Occipital lobe (tissue), 2 donors: ENCODE measurements around the gene OSBPL10. TPM values are rescaled to one million over a fixed set of nuclear protein-coding genes. Genes with fewer than 3 reads are reported as not detected.
"Not testable (repeated sequence)": the region's sequence is repeated elsewhere in the genome, so short reads cannot be mapped to it uniquely, and the experiment has no call there.

ENCODE experiments used
- DNase-seq: peaks from one replicate; lab custom pipeline; 2025; lab: John Stamatoyannopoulos, UW
- total RNA-seq: library from RNA; depleted of rRNA; stranded (reverse); fragments of >200 nt; gene quantifications from one replicate; pipeline ENCODE4 v1.2.3, GENCODE V29; 2014

The OSBPL10 gene
- total RNA-seq, 1 donor from 2014 or later: 14.0 TPM

DNA sequence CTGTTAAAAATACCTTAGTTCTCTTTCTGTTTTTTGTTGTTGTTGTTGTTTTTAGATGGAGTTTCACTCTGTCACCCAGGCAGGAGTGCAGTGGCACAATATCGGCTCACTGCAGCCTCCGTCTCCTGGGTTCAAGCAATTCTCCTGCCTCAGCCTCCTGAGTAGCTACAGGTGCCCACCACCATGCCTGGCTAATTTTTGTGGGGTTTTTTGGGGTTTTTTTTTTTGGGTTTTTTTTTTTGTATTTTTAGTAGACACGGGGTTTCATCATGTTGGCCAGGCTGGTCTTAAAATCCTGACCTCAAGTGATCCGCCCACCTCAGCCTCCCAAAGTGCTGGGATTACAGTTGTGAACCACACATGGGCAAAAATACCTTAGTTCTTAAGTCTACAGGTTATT is 120.4 kb downstream of the OSBPL10 start:
- DNase-seq: not testable (repeated sequence)

- DNase-seq: no peak
These were observed 121.8 kb downstream of the OSBPL10 start for GRCh38 chr3:31859245-31859644.

DNA sequence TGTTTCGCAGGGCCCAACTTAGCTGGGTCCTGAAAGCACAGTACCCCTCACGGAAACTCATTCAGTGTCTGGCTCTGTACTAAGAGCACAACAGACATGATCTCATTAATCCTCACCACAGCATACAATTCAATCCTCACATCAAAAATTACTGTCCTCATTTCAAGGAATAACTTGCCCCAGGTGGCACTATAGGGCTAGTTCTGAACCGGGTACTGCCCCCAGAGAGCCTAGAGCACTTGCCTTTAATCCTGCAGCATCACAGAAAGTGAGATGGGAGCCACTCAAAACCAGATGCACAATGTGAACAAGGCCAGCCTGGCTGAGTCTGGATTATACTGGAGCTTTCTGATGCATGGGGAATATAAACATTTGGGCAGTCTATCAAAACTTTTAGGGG is 122.6 kb downstream of the OSBPL10 start:
- no peak for DNase-seq

DNA sequence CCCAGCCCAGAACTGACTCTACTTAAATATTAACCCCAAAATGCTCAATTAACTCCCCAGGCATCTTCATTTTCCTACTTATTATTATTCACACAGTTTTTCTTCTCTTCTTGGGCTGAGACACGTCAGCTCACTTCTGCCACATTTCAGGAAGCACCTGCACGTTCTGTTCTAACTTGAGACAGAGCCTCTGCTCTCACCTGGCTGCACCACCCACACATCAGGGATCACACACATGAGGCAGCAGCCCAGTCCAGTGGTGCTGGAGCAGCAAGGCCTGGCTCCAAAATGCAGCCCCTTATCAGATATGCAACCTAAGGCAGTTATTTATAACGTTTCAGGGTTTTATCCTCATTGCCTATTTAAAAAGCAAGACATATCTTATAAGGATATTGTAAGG is 127.5 kb downstream of the OSBPL10 start:
- DNase-seq: no peak

- DNase-seq: no peak
These were observed 129.8 kb downstream of the OSBPL10 start for GRCh38 chr3:31851278-31851677.

DNA sequence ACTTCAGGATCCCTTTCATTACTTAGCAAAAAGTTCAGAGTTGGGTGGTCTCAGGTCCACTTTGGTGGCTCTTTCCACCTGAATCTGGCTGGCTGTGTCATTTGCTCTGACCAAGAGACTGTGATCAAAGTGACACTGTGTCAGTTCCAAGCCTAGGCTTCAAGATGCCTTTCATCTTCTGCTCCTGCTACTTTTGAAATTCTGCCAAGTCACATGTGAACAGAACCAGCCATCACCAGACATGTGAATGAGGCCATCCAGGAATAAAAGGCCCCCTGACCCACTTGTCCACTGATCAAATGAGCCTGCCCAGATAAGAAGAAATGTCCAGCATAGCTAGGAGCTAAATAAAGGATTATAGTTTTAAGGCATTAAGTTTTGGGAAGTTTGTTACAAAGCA is 132.2 kb downstream of the OSBPL10 start:
- DNase-seq: no peak

DNA sequence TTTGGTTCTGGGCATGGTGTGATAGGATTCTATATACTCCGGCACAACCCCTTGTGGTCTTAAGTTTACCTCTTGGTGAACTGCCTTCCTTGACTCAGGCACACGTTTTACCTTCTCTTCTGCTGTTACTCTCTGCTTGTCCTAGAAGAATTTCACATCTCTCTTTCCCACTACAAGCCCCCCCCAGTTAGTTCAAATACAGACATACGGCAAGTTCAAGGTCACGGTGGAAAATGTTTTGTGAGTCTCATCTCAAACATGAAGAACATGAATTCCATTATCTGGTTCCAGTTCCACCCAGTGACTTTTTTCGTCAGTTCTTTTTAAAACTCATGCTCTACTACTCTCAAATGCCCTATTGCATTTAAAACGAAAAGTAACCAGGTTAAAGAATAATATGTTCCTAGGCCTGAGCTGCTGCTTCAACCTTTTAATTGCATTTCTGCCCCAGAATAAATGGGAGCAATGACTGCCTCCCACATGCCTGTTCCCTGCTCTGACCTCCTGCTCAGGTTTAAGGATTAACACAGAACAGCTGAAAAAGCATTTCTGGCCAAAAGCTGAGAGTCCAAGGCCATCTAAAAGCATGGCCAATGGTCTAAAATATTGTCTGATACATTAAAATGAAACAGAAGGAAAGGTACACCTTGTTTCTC is 132.8 kb downstream of the OSBPL10 start:
- no peak for DNase-seq

DNA sequence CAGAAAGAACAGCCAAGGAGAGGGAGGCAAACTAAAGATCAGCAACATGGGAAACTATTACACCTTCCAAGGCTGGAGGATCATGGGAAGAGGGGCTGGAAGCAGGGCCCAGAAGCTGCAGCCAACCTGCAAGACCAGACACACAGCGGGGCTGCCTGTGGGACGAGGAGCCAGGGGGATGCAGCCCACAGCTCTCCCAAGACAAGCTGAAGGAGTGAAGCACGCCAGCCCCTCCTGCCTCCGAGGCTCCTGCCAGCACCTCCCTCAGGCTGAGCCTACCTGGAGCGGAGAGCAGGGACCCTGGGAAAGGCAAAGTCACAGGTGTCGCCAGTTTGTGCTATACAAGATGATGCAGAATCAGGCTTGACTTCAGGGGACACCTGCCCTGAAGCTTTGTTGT is 133.3 kb downstream of the OSBPL10 start:
- no peak for DNase-seq

GRCh38 chr3:31841515-31841914 is 139.5 kb downstream of the OSBPL10 start:
- DNase-seq: no peak

- no peak for DNase-seq
These were observed 140.8 kb downstream of the OSBPL10 start for GRCh38 chr3:31840252-31840651.

DNA sequence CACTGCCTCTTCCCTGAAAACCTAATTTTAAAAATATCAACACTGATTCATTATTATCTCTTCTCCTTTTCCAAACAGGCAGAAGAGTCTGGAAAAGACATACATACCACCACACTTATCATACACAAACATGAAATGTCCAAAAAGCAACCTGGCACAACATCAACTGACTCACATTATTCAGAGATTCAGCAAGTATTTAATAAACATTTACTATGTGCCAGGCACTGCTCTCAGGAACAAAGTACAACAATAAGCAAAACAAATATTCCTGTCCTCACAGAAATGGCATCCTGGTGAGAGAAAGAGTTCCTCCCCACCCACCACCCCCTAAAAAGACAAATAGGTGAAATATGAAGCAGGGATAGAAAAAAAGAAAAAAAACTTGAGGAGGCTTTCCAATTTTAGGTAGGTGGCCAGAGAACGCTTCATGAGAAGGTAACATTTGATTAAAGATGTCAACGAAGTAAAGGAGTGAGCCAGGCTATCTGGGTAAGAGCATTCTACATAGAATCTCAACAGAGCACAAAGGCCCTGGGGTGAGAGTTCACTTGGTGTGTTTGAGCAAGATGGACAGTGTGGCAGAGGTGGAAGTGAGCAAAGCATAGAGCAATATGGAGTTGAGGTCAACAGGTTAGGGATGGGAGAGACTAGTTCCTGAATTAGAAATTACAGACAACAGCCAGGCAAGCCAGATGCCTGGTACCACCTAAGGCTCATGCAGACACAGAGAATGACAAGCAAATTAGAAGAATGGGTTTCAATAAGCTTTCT is 141.7 kb downstream of the OSBPL10 start:
- DNase-seq: no peak

GRCh38 chr3:31836131-31837075 is 144.7 kb downstream of the OSBPL10 start:
- DNase-seq: no peak

- DNase-seq: no peak
These were observed 147.5 kb downstream of the OSBPL10 start for GRCh38 chr3:31833391-31834190.

- DNase-seq: no peak
These were observed 148.5 kb downstream of the OSBPL10 start for GRCh38 chr3:31832551-31832950.

DNA sequence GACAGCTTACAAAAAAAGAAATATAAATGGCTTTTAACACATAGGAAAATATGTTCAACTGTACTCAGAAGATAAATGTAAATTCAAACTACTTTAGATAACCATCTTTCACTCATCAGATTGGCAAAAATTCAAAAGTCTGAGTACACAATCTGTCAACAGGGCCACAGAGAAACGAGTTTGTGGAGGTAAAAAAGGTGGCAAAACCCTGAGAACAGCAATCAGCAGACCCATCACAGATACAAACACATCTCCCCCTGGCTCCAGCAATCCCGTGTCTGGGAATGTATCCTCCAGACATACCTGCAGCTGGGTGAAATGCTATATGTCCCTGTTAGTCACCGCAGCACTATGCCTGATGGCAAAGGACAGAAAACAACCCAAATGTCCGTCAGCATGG is 149.5 kb downstream of the OSBPL10 start:
- DNase-seq: no peak

GRCh38 chr3:31829826-31830426 is 151.1 kb downstream of the OSBPL10 start:
- DNase-seq: no peak

DNA sequence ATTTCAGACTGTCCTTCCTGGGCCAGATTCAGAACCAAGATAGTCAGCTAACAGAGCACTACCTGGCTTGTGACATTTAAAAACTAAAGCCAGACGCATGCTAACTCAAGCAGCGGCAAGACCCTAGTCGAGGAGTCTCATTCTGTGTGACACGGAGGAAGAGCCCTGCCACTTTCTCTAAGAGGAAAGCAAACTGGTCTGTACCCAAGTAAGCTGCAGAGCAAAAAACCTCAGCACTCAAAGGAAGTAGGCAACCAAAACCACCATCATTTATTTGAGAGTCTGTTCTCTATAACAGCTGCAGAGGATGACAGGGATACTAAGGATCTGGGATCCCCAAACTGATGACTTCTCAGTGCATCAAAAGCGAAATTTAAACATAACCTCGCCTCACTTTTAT is 152.1 kb downstream of the OSBPL10 start:
- DNase-seq: no peak

- DNase-seq: no peak
These were observed 153.1 kb downstream of the OSBPL10 start for GRCh38 chr3:31828007-31828406.

GRCh38 chr3:31823184-31823583 is 157.9 kb downstream of the OSBPL10 start:
- DNase-seq: no peak

DNA sequence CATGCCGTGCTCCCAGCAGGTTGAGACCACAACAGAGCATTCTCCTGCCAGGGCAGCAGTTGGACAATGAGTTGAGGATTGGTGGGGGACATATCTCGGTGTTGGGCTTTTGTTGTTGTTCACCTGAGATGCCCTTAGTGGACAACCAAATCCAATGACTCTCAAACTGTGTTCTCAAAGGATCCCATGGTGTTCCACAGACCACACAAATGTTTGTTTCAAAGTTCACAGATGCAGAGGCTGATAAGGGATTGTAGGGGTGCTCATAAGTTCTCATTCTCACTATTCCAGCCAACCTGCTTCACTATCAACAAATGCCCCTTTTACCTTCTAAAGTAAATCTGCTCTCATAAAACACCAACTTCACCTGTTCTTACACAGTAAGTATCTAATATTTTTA is 159.9 kb downstream of the OSBPL10 start:
- DNase-seq: no peak

DNA sequence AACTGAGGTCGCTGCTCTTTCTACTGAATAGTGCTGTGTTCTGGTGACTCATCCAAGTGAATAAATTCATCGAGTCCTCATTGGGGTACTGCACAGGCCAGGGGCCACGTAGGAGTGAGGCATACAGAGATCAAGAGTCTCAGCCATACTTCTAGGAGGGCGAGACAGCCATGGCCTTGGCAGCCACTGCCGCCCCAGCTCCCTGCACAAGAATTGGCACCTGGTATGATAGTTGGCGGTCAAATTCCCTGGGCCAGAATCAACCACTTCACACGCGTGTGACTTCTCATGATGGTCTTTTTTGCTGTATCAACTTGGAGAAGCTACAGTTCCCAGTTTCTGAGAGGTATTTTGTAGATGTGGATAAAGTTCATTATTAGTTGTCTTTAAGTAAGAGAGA is 161.6 kb downstream of the OSBPL10 start:
- no peak for DNase-seq
